GM12875 (cell line): ENCODE results near the gene NLRC5.

Experiments used
- H3K4me3 ChIP-seq: one replicate; pipeline ENCODE4 v1.5.1; 2011; ENCODE audit warnings: low read depth, low read length, control low read depth
- TF ChIP-seq, protein P1 (sequence below): IDR thresholded peaks from 2 replicates; pipeline ENCODE4 v1.5.1; 2011; ENCODE audit warnings: low read depth, mild to moderate bottlenecking, control low read depth, inconsistent platforms, low read length, moderate library complexity, borderline replicate concordance; ENCODE audit not compliant: insufficient read depth

Gene NLRC5

GRCh38 chr16:57051696-57052228 is 62.4 kb downstream of the NLRC5 start:
- H3K4me3 ChIP-seq: no peak overlapping the region
- TF ChIP-seq, protein P1, sequence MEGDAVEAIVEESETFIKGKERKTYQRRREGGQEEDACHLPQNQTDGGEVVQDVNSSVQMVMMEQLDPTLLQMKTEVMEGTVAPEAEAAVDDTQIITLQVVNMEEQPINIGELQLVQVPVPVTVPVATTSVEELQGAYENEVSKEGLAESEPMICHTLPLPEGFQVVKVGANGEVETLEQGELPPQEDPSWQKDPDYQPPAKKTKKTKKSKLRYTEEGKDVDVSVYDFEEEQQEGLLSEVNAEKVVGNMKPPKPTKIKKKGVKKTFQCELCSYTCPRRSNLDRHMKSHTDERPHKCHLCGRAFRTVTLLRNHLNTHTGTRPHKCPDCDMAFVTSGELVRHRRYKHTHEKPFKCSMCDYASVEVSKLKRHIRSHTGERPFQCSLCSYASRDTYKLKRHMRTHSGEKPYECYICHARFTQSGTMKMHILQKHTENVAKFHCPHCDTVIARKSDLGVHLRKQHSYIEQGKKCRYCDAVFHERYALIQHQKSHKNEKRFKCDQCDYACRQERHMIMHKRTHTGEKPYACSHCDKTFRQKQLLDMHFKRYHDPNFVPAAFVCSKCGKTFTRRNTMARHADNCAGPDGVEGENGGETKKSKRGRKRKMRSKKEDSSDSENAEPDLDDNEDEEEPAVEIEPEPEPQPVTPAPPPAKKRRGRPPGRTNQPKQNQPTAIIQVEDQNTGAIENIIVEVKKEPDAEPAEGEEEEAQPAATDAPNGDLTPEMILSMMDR: no peak

DNA sequence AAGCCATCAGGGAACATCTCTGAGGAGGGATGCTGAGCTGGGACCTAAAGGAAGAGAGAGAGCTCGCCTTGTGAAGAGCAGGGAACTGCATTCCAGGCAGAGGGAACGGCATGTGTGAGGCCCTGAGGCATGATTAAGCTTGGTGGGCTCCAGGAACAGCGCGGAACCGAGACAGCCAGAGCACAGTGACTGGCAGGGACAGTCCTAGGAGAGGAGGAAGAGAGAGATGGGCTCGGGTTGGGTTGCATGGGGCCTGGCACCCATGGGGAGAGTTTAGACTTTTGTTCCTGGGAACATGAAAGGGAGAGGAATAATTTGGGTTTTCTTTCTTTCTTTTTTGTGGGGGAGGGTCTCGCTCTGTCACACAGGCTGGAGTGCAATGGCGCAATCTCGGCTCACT is 63.8 kb downstream of the NLRC5 start:
- TF ChIP-seq, protein P1: no peak
- H3K4me3 ChIP-seq: no peak overlapping the region

DNA sequence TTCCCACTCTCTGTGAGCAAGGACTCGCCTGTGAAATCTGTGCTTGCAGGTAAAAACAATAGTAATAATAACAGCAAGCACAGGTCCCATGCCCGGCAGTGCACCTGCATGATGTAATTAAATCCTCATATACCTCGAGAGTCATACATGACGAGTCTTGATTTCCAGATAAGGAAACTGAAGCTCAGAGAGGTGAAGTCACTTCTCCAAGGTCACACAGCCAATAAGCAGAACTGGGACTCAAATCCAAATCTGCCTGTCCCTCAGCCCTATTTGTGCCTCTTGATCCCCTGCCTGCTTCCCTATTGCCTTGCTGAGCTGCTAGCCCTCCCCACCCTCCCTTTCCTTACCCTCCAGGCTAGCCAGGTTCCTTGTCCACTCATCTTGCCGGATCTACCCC is 65.0 kb downstream of the NLRC5 start:
- H3K4me3 ChIP-seq: no peak overlapping the region
- TF ChIP-seq, protein P1: no peak

DNA sequence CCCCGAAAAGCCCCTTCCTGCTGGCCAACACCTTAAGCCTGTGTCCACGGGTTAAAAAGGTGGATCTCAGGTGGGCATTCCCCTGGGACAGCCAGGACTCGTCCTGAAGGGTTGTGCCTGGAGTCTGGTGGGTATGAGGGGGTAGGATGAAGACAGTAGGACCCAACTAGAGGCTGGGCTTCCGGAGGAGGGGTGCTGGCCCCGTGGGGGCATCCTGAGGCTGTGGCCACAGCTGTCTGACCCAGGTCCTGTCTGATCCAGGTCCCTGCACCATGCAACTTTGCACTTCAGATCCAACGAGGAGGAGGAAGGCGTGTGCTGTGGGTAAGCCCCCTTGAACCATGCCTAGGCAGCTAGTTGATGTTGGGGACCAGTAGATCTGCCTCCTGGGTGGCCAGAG is 65.4 kb downstream of the NLRC5 start:
- TF ChIP-seq, protein P1: no peak

DNA sequence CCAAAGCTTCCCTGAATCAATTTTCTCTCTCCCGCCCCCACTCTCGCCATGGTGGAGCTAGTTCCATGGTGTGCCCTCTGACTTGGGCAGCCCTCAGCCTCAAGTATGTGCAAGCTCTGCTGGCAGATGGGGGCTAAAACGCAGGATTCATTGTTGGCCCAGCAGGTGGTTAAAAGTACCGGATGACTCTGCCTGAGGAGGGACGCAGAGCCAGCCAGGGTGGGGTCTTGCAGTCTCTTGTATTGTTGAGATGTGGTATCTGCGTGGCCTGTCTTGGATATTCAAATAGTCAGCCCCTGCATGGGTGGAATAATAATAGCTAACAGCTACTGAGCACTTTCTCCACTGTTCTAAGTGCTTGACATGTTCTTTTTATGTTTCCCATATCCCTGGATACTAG is 66.3 kb downstream of the NLRC5 start:
- TF ChIP-seq, protein P1: no peak
- H3K4me3 ChIP-seq: no peak overlapping the region

More for the DNA sequence above, 65.4 kb downstream of the NLRC5 start:
- H3K4me3 ChIP-seq: no peak overlapping the region

DNA sequence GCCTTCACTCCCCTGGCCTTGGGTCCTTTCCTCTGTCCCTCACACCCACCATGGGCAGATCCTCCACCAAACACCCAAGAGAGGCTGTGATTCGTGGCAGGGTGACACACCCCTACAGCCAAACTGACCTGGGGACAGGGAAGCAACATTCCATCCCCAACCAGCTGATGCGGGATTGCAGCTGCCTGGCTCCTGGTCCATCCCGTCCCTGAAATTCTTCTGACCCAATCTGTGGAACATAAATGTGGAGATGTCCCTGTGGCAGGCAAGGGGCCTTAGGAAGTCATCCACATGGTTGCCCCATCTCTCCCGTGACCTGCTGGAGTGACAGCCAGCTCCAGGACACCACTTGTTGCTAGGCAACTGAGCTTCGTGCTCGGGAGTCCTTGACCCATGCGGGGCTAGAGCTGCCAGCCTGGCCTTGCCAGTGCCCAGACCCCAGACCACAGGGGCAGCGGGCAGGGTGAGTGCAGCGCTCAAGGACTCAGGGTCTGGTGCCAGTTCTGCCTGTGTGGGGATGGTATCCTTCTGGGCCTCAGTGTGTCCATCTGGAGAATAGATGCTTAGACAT is 69.0 kb downstream of the NLRC5 start:
- no peak overlapping the region for H3K4me3 ChIP-seq
- TF ChIP-seq, protein P1: no peak

DNA sequence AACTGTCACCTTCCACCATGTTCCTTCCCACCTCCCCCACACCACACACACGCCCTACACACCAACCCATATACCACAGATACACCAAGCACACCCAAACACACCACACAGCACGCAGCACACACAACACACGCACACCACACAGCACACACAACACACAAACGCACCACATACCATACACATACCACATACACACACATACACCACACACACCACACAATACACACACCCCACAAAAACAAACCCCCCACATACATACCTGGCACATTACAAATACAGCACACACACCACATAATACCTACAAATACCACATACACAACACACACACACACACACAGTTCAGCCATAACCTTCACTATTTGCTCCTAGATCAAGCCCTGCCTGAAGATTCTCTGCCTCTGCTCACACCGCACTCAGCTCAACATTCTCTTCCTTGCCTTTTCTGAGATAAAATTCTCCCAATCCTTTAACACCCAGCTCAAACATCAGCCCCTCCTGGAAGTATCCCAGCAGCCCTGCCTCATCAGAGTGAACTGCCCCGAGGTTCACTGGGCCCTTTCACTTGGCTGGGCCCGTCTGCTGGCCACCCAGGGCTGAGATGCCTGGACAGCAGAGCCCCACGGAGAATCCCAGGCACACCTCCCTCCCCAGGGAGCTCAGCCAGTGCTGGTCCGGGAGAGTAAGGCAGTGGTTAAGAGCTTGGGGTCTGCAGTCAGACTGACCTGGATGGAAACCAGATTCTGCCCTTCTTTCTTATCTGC is 71.1 kb downstream of the NLRC5 start:
- no peak overlapping the region for H3K4me3 ChIP-seq
- TF ChIP-seq, protein P1: no peak
